Mesodermal cell (in vitro differentiated cells): ENCODE data around the gene OGG1.
"Not testable (repeated sequence)": the region's sequence is repeated elsewhere in the genome, so short reads cannot be mapped to it uniquely, and the experiment has no call there.

ENCODE experiments used
- H3K27ac ChIP-seq: 2 replicates; pipeline ENCODE4 v1.7.0; 2013; ENCODE audit warnings: mild to moderate bottlenecking, low read depth, low read length, moderate library complexity; ENCODE audit not compliant: severe bottlenecking
- H3K36me3 ChIP-seq: 2 replicates; pipeline ENCODE4 v1.7.1; 2013; ENCODE audit warnings: mild to moderate bottlenecking, low read length, moderate library complexity; ENCODE audit not compliant: control insufficient read depth, insufficient read depth
- H3K4me1 ChIP-seq: one replicate; pipeline ENCODE4 v1.7.1; 2013; ENCODE audit warnings: mild to moderate bottlenecking, low read length; ENCODE audit not compliant: insufficient read depth, control insufficient read depth, poor library complexity, severe bottlenecking
- H3K4me3 ChIP-seq: 2 replicates; pipeline ENCODE4 v1.7.0; 2013; ENCODE audit warnings: low read length, control low read depth, mild to moderate bottlenecking; ENCODE audit not compliant: insufficient read depth, poor library complexity, severe bottlenecking; ENCODE audit errors: extremely low read depth
- H3K9me3 ChIP-seq: 2 replicates; pipeline ENCODE4 v1.7.1; 2013; ENCODE audit warnings: mild to moderate bottlenecking, low read length, moderate library complexity; ENCODE audit not compliant: control insufficient read depth
- WGBS, 2 experiments: methylation state at CpG; one replicate each; pipeline ENCODE4 v1.1.5; 2013; ENCODE audit warnings: missing lambda C conversion rate in 2 of 2; ENCODE audit not compliant: insufficient coverage in 2 of 2; 5-methylcytosine and 5-hydroxymethylcytosine counted together

OGG1 gene

GRCh38 chr3:9765865-9766264 is 16.1 kb downstream of the OGG1 start:
- Histone ChIP-seq H3K9me3 (no peaks in the 10 kb centered on the region), H3K36me3 (peaks cover 12% of the 10 kb centered on the region), H3K4me1 (peaks cover 5% of the 10 kb centered on the region), H3K4me3 (no peak overlapping the region), H3K27ac (no peak overlapping the region)
- WGBS, 2 experiments = 58 to 82% methylated on average over 1 to 4 of the region's 4 CpGs

- H3K4me1 ChIP-seq = peaks cover 5% of the 10 kb centered on the region
- 92 to 97% methylated on average over 4 to 6 of the region's 7 CpGs for WGBS, 2 experiments
- H3K4me3 ChIP-seq = no peak overlapping the region
- H3K36me3 ChIP-seq = peaks cover 6% of the 10 kb centered on the region
- no peaks in the 10 kb centered on the region for H3K9me3 ChIP-seq
- no peak overlapping the region for H3K27ac ChIP-seq
These were observed 17.7 kb downstream of the OGG1 start for GRCh38 chr3:9767418-9767817.

DNA sequence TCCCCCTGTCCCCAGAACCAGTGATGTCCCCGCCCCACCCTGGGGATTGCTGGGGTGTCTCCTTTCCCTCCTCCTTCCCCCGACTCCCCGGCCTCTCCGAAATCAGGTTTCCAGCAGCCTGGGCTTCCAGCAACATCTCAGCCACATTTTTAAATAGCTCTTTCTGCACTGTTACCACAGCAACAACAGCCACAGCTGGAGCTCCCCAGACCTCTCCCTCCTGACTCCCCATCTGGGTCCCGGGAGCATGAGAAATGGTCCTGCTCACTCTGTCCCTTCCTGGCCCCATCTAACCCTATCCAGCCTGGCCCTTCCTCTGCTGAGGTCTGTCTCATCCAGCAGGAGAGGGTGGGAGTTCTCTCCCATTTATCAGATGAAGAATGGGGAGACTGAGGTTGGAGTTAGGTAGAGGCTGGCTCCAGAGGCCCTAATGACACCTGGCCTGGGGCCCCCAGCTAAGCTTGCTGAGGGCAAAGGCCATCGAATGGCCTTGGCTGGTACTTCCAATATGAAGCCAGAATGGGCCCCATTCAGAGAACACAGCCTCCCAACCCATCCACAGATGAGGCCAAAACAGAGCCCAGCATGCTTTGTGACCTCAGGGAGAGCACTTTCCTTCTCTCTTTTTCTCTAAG is 18.5 kb downstream of the OGG1 start:
- H3K36me3 ChIP-seq = peaks cover 3% of the 10 kb centered on the region
- H3K4me3 ChIP-seq = no peak overlapping the region
- H3K9me3 ChIP-seq = no peaks in the 10 kb centered on the region
- WGBS, 2 experiments = 85 to 90% methylated on average over 2 to 6 of the region's 6 CpGs
- H3K27ac ChIP-seq = no peak overlapping the region
- peaks cover 5% of the 10 kb centered on the region for H3K4me1 ChIP-seq

GRCh38 chr3:9769012-9769411 is 19.3 kb downstream of the OGG1 start:
- no peak overlapping the region for H3K27ac ChIP-seq
- H3K4me1 ChIP-seq = peaks cover 5% of the 10 kb centered on the region
- WGBS, 2 experiments = 92 to 98% methylated on average over 4 to 5 of the region's 5 CpGs
- no peaks in the 10 kb centered on the region for H3K9me3 ChIP-seq
- peaks cover under 1% of the 10 kb centered on the region for H3K36me3 ChIP-seq
- peak overlapping the region; percentile 43 for H3K4me3 ChIP-seq

DNA sequence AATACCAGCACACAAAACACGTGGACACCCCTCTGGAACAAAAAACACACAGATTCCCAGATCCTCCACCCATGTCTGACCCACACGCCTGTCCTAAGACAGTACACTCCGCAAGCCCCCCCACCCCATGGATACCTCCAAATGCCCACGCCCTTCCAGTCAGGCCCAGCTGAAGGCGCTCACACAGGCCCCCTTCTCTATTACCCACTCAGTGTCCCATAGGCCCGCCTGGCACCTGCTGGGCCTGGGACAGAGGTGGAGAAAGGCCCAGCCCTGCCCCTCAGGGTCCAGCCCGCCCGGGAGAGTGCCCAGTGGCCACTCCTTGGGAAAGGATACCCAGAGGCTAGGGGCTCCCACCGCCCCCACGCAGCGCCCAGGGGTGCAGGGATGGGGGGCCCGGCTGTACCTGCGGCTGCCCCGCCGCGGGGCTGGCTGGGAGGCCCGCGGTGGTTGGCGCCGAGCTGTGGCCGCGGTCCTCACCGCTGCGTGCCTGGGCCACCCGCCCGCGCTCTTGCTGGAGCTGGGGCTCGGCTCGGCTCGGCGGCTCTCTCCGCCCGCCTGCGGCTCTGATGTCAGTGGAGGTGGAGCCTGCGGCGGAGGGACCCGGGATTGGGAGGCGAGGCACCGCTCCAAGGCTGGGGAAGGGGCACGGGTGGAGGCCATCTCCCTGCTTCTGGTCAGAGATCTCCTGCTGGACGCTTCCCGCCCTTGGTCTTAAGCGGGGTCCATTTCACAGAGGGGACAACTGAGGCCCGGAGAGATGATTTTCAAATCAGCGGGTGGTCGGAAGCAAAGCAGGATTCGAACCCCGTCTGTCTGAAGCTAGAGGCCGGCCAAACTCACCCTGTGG is 19.9 kb downstream of the OGG1 start, which contains the start of gene CAMK1:
Gene CAMK1 (minus strand): TSS at position 522 of the 850 bp plus-strand sequence. CDS start 2,198 bp downstream, outside the sequence.
- peaks cover 5% of the 10 kb centered on the region for H3K4me1 ChIP-seq
- no peak within 1 kb of the TSS for H3K27ac ChIP-seq
- WGBS, 2 experiments = 11 to 22% methylated on average over 31 to 47 of the region's 49 CpGs
- H3K36me3 ChIP-seq = no peaks in the 10 kb centered on the region
- no peaks in the 10 kb centered on the region for H3K9me3 ChIP-seq
- peak within 1 kb of the TSS; percentile 43 for H3K4me3 ChIP-seq

DNA sequence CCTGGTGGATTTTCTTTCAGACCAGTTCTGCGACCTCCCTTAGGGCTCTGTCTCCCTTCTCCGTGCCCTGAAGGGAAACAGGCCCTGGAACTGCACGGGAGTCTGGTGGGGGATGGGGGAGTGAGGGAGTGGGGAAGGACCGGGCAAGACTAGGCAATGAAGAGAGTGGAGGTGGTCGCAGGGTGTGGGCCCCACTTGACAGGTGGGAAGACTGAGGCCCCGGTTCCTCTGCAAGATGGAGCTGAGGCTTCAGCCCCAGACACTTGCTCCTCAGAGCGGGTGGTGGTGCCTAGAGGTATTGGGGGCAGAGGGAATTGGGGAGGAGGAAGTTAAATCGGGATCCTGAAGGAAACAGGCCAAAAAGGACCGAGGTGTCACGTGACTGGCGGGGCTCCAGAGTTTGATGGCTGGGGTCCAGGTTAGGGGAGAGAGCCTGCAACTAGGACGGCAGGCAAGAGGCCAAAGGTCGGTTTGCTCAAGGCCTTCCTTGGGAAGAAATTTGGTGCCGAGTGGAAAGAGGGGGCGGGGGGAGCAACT is 20.6 kb downstream of the OGG1 start:
- peak overlapping the region; percentile 43 for H3K4me3 ChIP-seq
- 53 to 71% methylated on average over 9 to 10 of the region's 15 CpGs for WGBS, 2 experiments

GRCh38 chr3:9771007-9771406 is 21.3 kb downstream of the OGG1 start:
- H3K9me3 ChIP-seq, H3K27ac ChIP-seq, H3K4me1 ChIP-seq, H3K4me3 ChIP-seq, H3K36me3 ChIP-seq: not testable (repeated sequence)
- WGBS, 2 experiments = 88 to 90% methylated on average over 1 to 2 of the region's 2 CpGs

More for the DNA sequence above, 20.6 kb downstream of the OGG1 start:
- Histone ChIP-seq H3K27ac (no peak overlapping the region), H3K9me3 (no peaks in the 10 kb centered on the region), H3K4me1 (peaks cover 5% of the 10 kb centered on the region), H3K36me3 (no peaks in the 10 kb centered on the region)

DNA sequence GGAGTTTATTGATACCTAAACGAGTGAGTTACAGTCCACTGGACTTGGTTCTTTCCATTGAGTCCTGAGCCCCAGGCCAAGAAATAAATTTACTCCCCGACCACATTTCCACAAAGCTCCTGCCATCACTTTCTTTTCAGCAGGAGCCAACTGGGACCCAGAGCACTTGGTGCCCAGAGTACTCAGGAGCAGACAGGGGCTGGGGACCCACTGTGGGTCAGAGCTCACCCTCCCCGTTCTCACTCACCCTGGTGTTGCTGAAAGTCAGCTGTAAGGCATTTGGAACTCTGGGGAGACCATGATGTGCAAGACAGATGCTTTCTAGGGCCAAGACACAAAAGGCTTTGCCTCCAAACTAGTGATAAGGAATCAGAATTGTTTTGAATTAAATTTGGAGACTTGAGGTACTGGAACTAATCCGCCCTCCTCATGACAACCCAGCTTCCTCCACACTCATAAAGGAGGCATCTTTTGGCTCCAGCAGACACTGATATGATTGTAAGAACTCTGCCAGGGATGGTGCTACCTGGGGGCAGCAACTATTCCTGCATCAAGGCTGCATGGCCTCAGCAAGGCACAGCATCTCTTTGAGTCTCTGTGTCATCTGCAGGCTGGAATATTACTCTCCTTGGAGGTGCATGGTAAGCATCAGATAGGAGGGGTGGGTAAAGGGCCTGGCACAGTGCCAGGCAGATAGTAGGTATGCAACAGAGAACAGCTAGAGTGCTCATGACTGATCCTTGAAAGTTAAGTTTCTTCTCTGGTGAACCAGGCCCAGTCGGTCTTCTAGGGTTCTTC is 27.3 kb downstream of the OGG1 start:
- WGBS, 2 experiments = 74 to 100% methylated on average over 1 to 3 of the region's 5 CpGs
- Histone ChIP-seq H3K36me3 (peaks cover 26% of the 10 kb centered on the region), H3K9me3 (no peaks in the 10 kb centered on the region), H3K4me3 (no peak overlapping the region), H3K4me1 (peaks cover 3% of the 10 kb centered on the region), H3K27ac (no peak overlapping the region)

- Histone ChIP-seq H3K4me1 (peaks cover 3% of the 10 kb centered on the region), H3K9me3 (no peaks in the 10 kb centered on the region), H3K4me3 (no peak overlapping the region), H3K36me3 (peaks cover 31% of the 10 kb centered on the region), H3K27ac (no peak overlapping the region)
- WGBS, 2 experiments = no CpG with 5 or more reads among the region's 1 CpG
These were observed 27.9 kb downstream of the OGG1 start for GRCh38 chr3:9777694-9778021.
